HG03457 (cell line): ENCODE results near the gene PKMYT1.

Experiments used
- ATAC-seq: cut with Tn5 transposase; IDR thresholded peaks from one replicate; pipeline ENCODE4 v1.9.1; 2021; ENCODE audit warnings: moderate number of reproducible peaks; ENCODE audit not compliant: unreplicated experiment

PKMYT1 gene

GRCh38 chr16:3000540-3000939 is 20.3 kb upstream of the PKMYT1 start:
- ATAC-seq = no peak

DNA sequence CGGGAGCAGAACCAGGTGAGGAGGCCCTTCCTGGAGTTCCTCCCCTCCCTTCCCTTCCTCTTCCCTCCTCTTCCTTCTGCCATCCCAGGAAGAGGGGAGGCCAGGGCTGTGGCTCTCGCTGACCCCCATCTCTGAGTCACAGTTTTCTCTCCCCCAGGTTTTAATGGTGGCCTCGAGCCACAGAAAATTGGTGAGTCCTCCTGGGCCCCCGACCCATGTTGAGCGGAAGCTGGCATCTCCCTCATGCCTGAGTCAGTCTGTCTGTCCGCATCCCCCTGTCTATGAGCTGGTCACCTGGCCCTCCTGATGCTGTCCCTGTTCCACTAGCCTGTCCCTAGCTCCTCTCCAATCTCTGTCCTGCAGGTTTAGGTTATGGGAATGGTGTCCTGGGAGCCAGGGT is 19.7 kb upstream of the PKMYT1 start:
- no peak for ATAC-seq

- no peak for ATAC-seq
Measured at GRCh38 chr16:2996298-2996697, 16.1 kb upstream of the PKMYT1 start.

DNA sequence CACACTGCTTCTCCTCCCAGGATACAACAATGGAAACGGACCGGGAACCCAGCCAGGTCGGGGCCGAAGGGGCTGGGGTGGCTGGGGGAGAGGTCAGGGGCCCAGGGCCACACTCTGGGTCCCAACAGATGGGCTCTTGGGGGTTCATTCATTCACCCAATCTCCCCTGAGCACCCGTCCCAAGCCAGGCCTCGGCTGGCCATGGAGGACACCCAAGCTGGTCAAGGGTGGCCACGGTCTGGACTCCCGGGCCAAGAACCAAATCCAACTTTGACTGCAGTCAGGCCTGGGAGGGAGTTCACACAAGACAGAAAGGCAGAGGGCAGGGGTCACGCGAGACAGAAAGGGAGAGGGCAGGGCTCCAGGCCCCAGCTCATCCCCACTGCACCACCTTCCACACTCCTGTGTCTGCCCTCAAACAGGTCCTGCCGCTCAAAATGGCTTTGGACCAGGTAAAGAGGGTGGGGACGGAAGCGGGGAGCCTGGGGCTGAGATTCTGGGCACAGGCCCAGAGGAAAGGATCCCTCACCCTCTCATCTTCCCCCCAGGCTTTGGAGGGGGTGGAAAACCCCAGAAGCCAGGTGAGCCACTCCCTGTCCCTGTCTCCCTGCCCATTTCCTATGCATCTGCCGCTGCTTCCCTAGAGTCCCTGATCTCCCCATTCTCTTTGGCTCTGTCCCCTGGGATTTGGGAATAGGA is 12.3 kb upstream of the PKMYT1 start:
- no peak for ATAC-seq

GRCh38 chr16:2991566-2992261 is 11.5 kb upstream of the PKMYT1 start:
- ATAC-seq = no peak

- ATAC-seq = no peak
Measured at GRCh38 chr16:2990891-2991290, 10.6 kb upstream of the PKMYT1 start.

GRCh38 chr16:2988590-2989099 is 8.4 kb upstream of the PKMYT1 start:
- ATAC-seq = no peak

GRCh38 chr16:2987833-2988232 is 7.6 kb upstream of the PKMYT1 start:
- ATAC-seq = no peak

- no peak for ATAC-seq
Measured at GRCh38 chr16:2987286-2987685, 7.0 kb upstream of the PKMYT1 start.

DNA sequence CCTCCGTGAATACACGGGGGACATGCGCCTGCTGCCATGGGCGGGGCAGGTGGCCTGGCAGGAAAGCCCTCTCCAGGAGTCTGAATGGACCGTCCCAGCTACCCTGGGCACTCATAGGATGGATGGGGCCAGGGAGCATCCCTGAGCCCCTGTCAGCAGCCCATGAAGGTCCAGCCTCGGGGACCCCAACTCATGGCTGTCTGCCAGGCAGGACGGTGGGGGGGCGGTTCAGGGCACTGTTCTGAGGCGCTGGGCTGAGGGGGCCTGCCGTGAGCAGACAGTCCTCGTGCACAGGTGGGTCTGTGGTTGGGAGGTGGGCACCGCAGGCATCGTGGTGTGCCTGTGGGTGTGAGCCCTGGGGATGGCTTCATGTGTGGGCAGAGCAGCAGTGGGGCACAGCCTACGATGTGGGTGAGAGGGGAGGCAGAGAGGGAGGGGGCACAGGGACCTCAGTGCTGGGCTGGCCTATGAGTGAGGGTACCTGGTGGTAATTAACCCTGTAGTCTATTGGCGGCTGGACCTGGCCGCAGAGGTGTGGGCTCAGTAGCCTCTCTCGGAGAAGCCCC is 6.5 kb upstream of the PKMYT1 start:
- ATAC-seq = no peak

GRCh38 chr16:2985893-2986355 is 5.7 kb upstream of the PKMYT1 start:
- ATAC-seq = no peak

DNA sequence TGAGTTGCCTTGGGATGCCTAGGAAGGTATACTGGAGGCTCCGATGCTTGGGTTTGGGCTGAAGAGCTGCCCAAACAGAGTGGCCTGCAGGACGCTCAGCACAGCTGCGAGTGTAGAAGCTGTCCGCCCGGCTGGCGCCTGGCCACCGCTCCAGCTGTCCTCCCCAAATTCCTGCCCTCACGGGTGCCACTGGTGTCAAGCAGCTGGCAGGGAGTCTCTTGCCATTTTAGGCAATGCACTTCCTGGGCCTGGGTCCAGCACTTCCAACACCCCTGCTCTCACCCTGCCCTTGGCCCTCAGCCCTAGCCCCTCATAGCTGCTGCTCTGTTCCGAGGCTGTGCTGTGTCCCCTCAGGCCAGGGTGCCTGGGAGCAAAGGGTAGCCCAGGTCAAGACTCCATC is 5.2 kb upstream of the PKMYT1 start:
- ATAC-seq = no peak

GRCh38 chr16:2983706-2984136 is 3.5 kb upstream of the PKMYT1 start:
- ATAC-seq = no peak

DNA sequence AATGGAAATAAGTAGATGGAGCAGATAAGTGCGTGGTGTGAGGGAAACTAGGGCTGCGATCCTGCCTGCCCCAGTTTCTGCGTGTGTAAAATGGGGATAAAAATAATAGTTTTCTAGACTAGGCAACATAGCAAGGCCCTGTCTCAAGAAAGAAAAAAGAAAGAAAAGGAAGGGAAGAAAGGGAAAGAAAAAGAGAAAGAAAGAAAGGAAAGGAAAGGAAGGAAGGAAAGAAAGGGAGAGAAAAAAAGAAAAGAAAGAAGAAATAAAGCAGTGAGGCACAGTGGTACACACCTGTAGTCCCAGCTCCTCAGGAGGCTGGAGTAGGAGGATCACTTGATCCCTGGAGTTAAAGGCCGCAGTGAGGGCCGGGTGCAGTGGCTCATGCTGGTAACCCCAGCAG is 2.2 kb upstream of the PKMYT1 start:
- no peak for ATAC-seq

GRCh38 chr16:2981899-2982250 is 1.6 kb upstream of the PKMYT1 start:
- no peak for ATAC-seq

- ATAC-seq = no peak
Measured at GRCh38 chr16:2981177-2981898, 1.1 kb upstream of the PKMYT1 start.

DNA sequence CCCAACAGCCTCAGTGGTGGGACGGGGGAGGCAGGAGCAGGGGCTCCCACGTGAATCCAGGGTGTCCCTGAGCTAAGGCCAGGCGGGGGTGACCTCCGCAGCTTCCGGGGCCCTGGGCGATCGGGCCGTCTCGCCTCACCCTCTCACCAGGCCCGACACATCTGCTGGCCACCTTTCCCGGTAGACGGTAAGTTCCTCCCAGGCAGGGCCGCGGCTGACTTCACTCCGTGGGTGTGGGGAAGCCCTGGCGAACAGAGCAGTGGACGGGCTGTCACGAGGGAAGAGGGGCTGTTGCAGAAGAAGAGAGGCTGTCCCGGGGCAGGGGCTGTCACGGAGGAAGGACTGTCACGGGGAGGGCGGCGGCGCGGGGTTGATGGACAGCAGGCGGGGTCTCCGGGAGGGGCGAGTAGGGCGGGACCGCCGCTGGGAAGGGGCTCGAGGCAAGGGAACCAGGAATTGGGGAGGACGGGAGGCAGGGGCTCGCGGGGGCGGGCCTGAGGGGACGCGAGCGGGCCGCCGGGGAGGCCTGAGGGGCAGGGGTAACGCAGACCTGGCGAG is 498 bp downstream of the PKMYT1 start:
- ATAC-seq = peak; percentile 19

GRCh38 chr16:2977440-2977839 is 2.8 kb downstream of the PKMYT1 start:
- no peak for ATAC-seq

DNA sequence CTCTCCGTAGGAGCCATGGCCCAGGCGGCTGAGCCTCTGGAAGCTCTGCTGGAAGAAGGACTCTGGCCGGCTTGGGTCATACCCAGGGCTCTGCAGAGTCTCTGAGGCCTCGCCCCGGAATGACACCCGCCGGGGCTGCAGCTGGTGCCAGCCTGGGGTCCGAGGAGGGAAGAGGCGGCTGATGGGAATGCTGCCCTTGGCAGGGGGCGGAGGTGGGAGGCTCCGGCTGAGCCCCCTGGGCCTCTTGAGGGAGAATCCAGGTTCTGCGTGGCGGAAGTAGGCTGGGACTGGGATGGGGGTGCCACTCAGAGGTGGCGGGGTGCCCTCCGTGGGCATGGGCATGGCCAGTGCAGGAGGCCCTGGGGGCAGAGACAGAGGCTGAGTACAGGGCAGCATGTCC is 3.6 kb downstream of the PKMYT1 start:
- ATAC-seq = no peak

DNA sequence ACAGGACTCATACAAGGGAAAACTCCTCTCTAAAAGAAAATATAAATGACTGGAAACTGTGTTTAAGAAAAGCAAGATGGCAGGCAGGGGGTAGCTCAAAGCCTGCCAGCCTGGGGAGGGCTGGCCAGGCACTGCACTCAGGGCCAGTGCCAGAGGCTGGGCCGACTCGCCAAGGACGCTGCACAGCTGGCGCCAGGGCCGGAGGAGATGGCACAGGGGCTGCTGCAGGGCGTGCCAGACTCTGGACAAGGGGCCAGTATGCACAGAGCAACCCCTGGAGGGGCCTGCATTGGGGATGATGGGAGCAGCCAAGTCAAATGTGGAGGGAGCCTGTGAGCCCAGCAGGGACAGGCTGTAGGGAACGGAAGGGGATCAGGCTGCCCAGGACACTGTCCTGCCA is 4.0 kb downstream of the PKMYT1 start:
- no peak for ATAC-seq

DNA sequence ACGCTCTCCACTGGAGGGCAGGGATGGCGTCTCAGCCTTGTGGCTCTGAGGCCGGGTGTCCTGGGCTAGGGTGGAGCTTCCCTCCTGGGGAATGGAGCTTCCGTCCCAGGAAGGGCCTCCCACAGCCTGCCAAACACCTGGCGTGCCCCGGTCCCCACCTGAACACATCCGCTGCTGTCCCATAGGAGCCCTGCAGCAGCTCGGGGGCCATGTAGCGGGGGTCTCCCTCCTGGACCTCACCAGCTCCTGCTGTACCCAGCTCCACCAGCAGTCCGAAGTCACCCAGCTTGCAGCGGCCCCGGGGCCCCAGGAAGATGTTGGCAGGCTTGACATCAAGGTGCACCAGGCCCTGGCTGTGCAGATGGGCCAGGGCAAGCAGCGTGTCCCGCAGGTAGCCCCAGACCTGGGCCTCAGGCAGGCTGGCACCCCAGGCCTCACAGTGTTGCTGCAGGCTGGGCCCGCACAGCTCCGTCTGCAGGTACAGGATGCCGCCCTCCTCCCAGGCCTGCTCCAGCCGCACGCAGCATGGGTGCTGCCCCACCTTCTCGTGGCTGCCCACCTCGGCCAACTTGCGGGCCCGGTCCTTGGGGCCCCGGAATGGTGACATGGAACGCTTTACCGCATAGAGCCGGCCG is 5.0 kb downstream of the PKMYT1 start:
- no peak for ATAC-seq
